Stimulated activated CD4-positive, alpha-beta T cell treated with anti-CD3 and anti-CD28 coated beads, TNF-alpha, amount 100 ng/mL, for 24 hours (primary cell): ENCODE results near the gene PDPN.

Experiments
- DNase-seq, 3 experiments: peaks; one replicate each; pipeline ENCODE4 v3.0.0-alpha.2; 2020; ENCODE audit warnings: low read depth in 3 of 3

Gene PDPN

GRCh38 chr1:13617773-13618172, 34.1 kb downstream of the PDPN start:
- no peak for DNase-seq

- no peak for DNase-seq
Measured at GRCh38 chr1:13618483-13618882, 34.9 kb downstream of the PDPN start.

GRCh38 chr1:13619909-13620308, 36.3 kb downstream of the PDPN start:
- no peak for DNase-seq

GRCh38 chr1:13620825-13621224, 37.2 kb downstream of the PDPN start:
- DNase-seq: no peak

GRCh38 chr1:13622446-13622845, 38.8 kb downstream of the PDPN start:
- DNase-seq: no peak

GRCh38 chr1:13623021-13623637, 39.5 kb downstream of the PDPN start:
- DNase-seq: no peak

- DNase-seq: no peak
Measured at GRCh38 chr1:13624526-13624925, 40.9 kb downstream of the PDPN start.

GRCh38 chr1:13627127-13627526, 43.5 kb downstream of the PDPN start:
- no peak for DNase-seq

GRCh38 chr1:13628218-13628617, 44.6 kb downstream of the PDPN start:
- no peak for DNase-seq

GRCh38 chr1:13628711-13629110, 45.1 kb downstream of the PDPN start:
- DNase-seq: no peak

GRCh38 chr1:13642306-13643004, 58.8 kb downstream of the PDPN start:
- no peak for DNase-seq

- DNase-seq: no peak
Measured at GRCh38 chr1:13643017-13643416, 59.4 kb downstream of the PDPN start.

GRCh38 chr1:13646521-13646920, 62.9 kb downstream of the PDPN start:
- DNase-seq: no peak

GRCh38 chr1:13651279-13651678, 67.6 kb downstream of the PDPN start:
- DNase-seq: no peak

- DNase-seq: no peak
Measured at GRCh38 chr1:13652238-13652637, 68.6 kb downstream of the PDPN start.

GRCh38 chr1:13661539-13661938, 77.9 kb downstream of the PDPN start:
- no peak for DNase-seq

- no peak for DNase-seq
Measured at GRCh38 chr1:13662493-13662892, 78.9 kb downstream of the PDPN start.

- DNase-seq: no peak
Measured at GRCh38 chr1:13663969-13664368, 80.3 kb downstream of the PDPN start.

- no peak for DNase-seq
Measured at GRCh38 chr1:13664451-13664850, 80.8 kb downstream of the PDPN start.

- no peak for DNase-seq
Measured at GRCh38 chr1:13666317-13666716, 82.7 kb downstream of the PDPN start.
